BLaER1 treated with 17β-estradiol and CSF1 and Interleukin-3, amounts not matched to agents 10 nM and 100 nM (cell line): ENCODE results near the gene SIGLEC11.

Source experiments
- H3K27ac ChIP-seq, 11 experiments: shearing (Covaris generic); formaldehyde crosslinking; 2 replicates each; pipeline ENCODE4 v1.8.1; 2022
- H3K27me3 ChIP-seq, 11 experiments: shearing (Covaris generic); formaldehyde crosslinking; 2 replicates each; pipeline ENCODE4 v1.8.1; 2022
- H3K36me3 ChIP-seq, 11 experiments: shearing (Covaris generic); formaldehyde crosslinking; 2 replicates each; pipeline ENCODE4 v1.8.1; 2022
- H3K4me1 ChIP-seq, 10 experiments: shearing (Covaris generic); formaldehyde crosslinking; 2 replicates each; pipeline ENCODE4 v1.8.1; 2022
- H3K4me2 ChIP-seq, 11 experiments: shearing (Covaris generic); formaldehyde crosslinking; 2 replicates each; pipeline ENCODE4 v1.8.1; 2022
- H3K4me3 ChIP-seq, 10 experiments: shearing (Covaris generic); formaldehyde crosslinking; 2 replicates each; pipeline ENCODE4 v1.8.1; 2022
- H3K9ac ChIP-seq, 11 experiments: shearing (Covaris generic); formaldehyde crosslinking; 2 replicates each; pipeline ENCODE4 v1.8.1; 2022
- H3K9me3 ChIP-seq, 11 experiments: shearing (Covaris generic); formaldehyde crosslinking; replicated peaks in 1 of 11; 2 replicates each; pipeline ENCODE4 v1.8.1; 2022
- H4K20me1 ChIP-seq, 11 experiments: shearing (Covaris generic); formaldehyde crosslinking; 2 replicates each; pipeline ENCODE4 v1.8.1; 2022
- Cebpa-rat ChIP-seq, 11 experiments: shearing (Covaris generic); IDR thresholded peaks; 2 replicates each; pipeline ENCODE4 v1.8.1; 2022

SIGLEC11 gene

GRCh38 chr19:50000841-50001557 is 40.0 kb upstream of the SIGLEC11 start:
- Histone ChIP-seq H3K4me1 (peaks cover 25 to 52% (median 37%) of the 10 kb centered on the region in 10 experiments), H3K9me3 (no peaks in the 10 kb centered on the region), H3K4me2 (peak overlapping the region in 3 of 11 experiments; percentile 18 to 33 (median 24); a peak in 2 of 22 replicates), H3K27me3 (no peaks in the 10 kb centered on the region), H3K27ac (no peak overlapping the region), H3K4me3 (no peak overlapping the region), H3K9ac (0 out of 22 replicates have a peak overlapping the region, but pooled peaks of 1 of the 11 experiments have one; percentile 3), H3K36me3 (peaks cover 91 to 99% (median 96%) of the 10 kb centered on the region in 11 experiments), H4K20me1 (peaks cover 50 to 99% (median 82%) of the 10 kb centered on the region in 11 experiments)
- no peak for TF ChIP-seq Cebpa-rat (IDR thresholded peaks at IDR 0.05)

DNA sequence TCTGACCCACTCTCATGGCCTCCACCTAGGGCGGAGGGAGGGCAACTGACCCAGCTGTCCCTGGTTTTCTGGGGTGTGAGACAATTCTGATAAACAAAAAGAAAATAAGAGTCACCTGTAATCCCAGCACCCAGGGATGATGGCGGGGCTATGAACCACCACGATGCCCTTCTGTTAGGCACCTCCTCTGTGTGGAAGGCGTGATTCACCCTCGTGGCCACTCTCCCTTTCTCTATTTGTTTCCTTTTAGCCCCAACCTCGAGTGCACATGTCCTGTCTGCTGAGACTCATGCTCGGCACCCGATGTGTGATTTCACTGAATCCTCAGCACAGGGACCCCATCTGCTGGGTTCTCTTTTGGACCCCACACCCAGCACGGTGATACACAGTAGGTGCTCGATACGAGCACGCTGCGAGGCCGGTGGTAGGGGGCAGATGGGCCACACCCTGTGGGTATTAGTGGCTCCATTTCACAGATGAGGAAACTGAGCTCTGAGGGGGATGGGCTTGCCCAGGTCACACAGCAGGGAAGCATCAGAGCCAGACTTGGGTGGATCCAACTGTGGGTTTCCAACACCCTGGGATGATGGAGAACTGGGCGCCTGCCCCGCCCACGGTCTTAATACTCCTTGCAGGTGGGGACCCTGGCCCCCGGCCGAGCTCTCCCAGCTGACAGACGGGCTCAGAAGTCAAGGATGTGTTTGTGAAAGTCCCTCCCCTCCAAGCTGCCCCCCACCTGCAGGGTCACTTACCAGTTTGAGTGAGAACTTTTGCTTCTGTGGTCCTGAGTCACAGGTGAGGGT is 39.3 kb upstream of the SIGLEC11 start:
- H3K27ac ChIP-seq: no peak overlapping the region
- H3K4me3 ChIP-seq: no peak overlapping the region
- no peak overlapping the region for H3K9ac ChIP-seq
- no peaks in the 10 kb centered on the region for H3K9me3 ChIP-seq
- H3K4me1 ChIP-seq: peaks cover 26 to 48% (median 36%) of the 10 kb centered on the region in 10 experiments
- peaks cover 43 to 99% (median 78%) of the 10 kb centered on the region in 11 experiments for H4K20me1 ChIP-seq
- H3K27me3 ChIP-seq: no peaks in the 10 kb centered on the region
- H3K36me3 ChIP-seq: peaks cover 89 to 99% (median 96%) of the 10 kb centered on the region in 11 experiments
- H3K4me2 ChIP-seq: peak overlapping the region in 3 of 11 experiments; percentile 18 to 33 (median 24); a peak in 2 of 22 replicates
- no peak for TF ChIP-seq Cebpa-rat (IDR thresholded peaks at IDR 0.05)

DNA sequence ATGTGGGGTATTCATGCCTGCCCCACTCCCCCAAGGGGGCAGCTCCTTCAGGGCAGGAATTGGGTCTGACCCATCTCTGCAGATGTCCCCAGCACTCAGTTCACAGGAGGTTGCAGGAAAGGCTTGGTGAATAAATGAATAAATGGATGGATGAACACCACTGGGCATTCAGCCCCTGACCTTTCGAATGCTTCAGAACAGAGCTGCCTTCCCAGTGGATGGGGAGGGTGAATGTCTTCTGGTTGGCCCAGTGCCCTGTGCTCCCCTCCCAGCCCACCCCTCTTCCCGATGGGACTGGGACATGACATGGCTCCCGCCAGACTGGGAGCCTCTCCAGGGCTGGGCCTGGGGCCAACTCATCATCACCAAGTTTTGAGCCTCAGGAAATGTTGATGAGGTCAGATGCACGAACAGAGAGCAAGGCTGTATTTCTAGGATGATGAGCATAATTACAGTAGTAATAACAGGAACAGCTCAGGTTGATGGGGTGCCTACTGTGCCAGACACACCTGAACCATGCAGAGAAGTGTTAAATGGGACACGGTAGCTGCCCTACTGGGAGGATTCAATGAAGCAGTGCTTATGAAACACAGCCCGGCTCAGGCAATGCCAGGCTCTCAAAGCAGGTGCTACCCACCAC is 38.5 kb upstream of the SIGLEC11 start:
- H3K4me2 ChIP-seq: no peak overlapping the region
- H3K9me3 ChIP-seq: no peaks in the 10 kb centered on the region
- no peak overlapping the region for H3K9ac ChIP-seq
- no peak overlapping the region for H3K4me3 ChIP-seq
- peaks cover 89 to 99% (median 96%) of the 10 kb centered on the region in 11 experiments for H3K36me3 ChIP-seq
- H4K20me1 ChIP-seq: peaks cover 36 to 99% (median 78%) of the 10 kb centered on the region in 11 experiments
- no peak overlapping the region for H3K27ac ChIP-seq
- peaks cover 26 to 48% (median 32%) of the 10 kb centered on the region in 10 experiments for H3K4me1 ChIP-seq
- H3K27me3 ChIP-seq: no peaks in the 10 kb centered on the region
- no peak for TF ChIP-seq Cebpa-rat (IDR thresholded peaks at IDR 0.05)

GRCh38 chr19:49997709-49998108 is 36.7 kb upstream of the SIGLEC11 start:
- no peaks in the 10 kb centered on the region for H3K9me3 ChIP-seq
- H3K4me3 ChIP-seq: no peak overlapping the region
- TF ChIP-seq Cebpa-rat (IDR thresholded peaks at IDR 0.05): no peak
- no peak overlapping the region for H3K9ac ChIP-seq
- no peak overlapping the region for H3K4me2 ChIP-seq
- peaks cover 23 to 99% (median 71%) of the 10 kb centered on the region in 11 experiments for H4K20me1 ChIP-seq
- no peaks in the 10 kb centered on the region for H3K27me3 ChIP-seq
- peaks cover 95 to 100% (median 97%) of the 10 kb centered on the region in 11 experiments for H3K36me3 ChIP-seq
- H3K4me1 ChIP-seq: peaks cover 10 to 32% (median 16%) of the 10 kb centered on the region in 10 experiments; a peak in 19 of 20 replicates
- no peak overlapping the region for H3K27ac ChIP-seq

DNA sequence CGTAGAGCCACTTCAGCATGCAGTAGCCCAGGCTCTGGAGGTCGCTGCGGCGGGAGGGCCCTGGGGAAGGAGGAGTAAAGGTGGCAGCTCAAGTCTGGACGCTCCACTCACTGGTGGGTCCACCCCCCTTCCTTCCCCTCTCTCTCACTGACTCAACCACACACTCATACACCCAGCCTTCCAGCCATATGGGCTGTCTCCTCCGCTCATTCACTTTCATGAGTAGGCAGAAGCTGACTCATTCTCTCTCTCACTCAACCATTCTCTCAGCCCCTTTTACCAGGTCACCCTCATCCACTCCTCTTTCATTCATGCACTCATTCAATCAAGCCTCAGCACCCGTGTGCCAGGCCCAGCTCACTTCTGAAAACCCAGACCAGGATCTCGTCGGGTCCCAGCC is 27.5 kb upstream of the SIGLEC11 start:
- Histone ChIP-seq H3K4me1 (peaks cover 0 to 14% (median 6%) of the 10 kb centered on the region in 10 experiments; a peak in 10 of 20 replicates), H3K9me3 (no peaks in the 10 kb centered on the region), H3K4me2 (no peak overlapping the region), H3K27me3 (no peaks in the 10 kb centered on the region), H3K36me3 (peaks cover 57 to 89% (median 81%) of the 10 kb centered on the region in 11 experiments), H3K9ac (no peak overlapping the region), H4K20me1 (peaks cover 45 to 97% (median 66%) of the 10 kb centered on the region in 11 experiments), H3K27ac (no peak overlapping the region), H3K4me3 (no peak overlapping the region)
- no peak for TF ChIP-seq Cebpa-rat (IDR thresholded peaks at IDR 0.05)

DNA sequence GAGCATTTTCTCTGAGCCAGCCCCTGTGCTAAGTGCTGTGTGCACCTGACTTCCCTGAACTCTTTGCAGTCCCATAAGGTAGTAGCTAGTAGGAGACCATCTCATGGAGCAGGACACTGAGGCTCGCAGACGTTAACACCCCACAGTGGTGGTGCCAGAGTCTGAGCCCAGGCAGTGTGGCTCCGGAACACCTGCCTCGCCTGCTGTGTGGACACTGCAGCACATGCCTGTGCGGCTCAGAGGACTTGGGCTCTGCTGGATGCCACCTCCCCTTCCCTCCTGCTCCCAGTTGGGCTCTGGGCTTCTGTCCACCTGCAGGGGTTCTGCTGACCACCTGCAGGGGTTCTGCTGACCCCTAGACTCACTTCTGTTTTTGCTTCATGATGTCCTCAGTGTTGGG is 27.0 kb upstream of the SIGLEC11 start:
- H3K27me3 ChIP-seq: no peaks in the 10 kb centered on the region
- peaks cover 53 to 84% (median 77%) of the 10 kb centered on the region in 11 experiments for H3K36me3 ChIP-seq
- H3K9ac ChIP-seq: no peak overlapping the region
- no peak overlapping the region; a peak in 1 of 22 replicates for H3K4me2 ChIP-seq
- H4K20me1 ChIP-seq: peaks cover 49 to 97% (median 70%) of the 10 kb centered on the region in 11 experiments
- no peak for TF ChIP-seq Cebpa-rat (IDR thresholded peaks at IDR 0.05)
- no peaks in the 10 kb centered on the region for H3K9me3 ChIP-seq
- H3K27ac ChIP-seq: no peak overlapping the region
- no peak overlapping the region for H3K4me3 ChIP-seq
- H3K4me1 ChIP-seq: peaks cover 0 to 14% (median 6%) of the 10 kb centered on the region in 10 experiments; a peak in 10 of 20 replicates

GRCh38 chr19:49987159-49987698 is 26.3 kb upstream of the SIGLEC11 start:
- Histone ChIP-seq H3K27me3 (no peaks in the 10 kb centered on the region), H3K9me3 (no peaks in the 10 kb centered on the region), H3K4me3 (no peak overlapping the region), H3K4me1 (peaks cover 0 to 14% (median 6%) of the 10 kb centered on the region in 10 experiments; a peak in 10 of 20 replicates), H3K4me2 (no peak overlapping the region), H3K36me3 (peaks cover 46 to 82% (median 71%) of the 10 kb centered on the region in 11 experiments), H3K27ac (no peak overlapping the region), H3K9ac (no peak overlapping the region), H4K20me1 (peaks cover 49 to 97% (median 74%) of the 10 kb centered on the region in 11 experiments)
- no peak for TF ChIP-seq Cebpa-rat (IDR thresholded peaks at IDR 0.05)

GRCh38 chr19:49986354-49986753 is 25.4 kb upstream of the SIGLEC11 start:
- no peaks in the 10 kb centered on the region for H3K9me3 ChIP-seq
- H4K20me1 ChIP-seq: peaks cover 49 to 95% (median 69%) of the 10 kb centered on the region in 11 experiments
- peaks cover 0 to 14% (median 6%) of the 10 kb centered on the region in 10 experiments; a peak in 10 of 20 replicates for H3K4me1 ChIP-seq
- no peak for TF ChIP-seq Cebpa-rat (IDR thresholded peaks at IDR 0.05)
- H3K9ac ChIP-seq: no peak overlapping the region
- H3K4me3 ChIP-seq: no peak overlapping the region
- H3K4me2 ChIP-seq: no peak overlapping the region
- H3K36me3 ChIP-seq: peaks cover 45 to 82% (median 69%) of the 10 kb centered on the region in 11 experiments
- no peak overlapping the region for H3K27ac ChIP-seq
- H3K27me3 ChIP-seq: no peaks in the 10 kb centered on the region
